Skeletal muscle satellite cell (primary cell): ENCODE measurements around the gene NCAPD2. TPM values are rescaled to one million over a fixed set of nuclear protein-coding genes. Genes with fewer than 3 reads are reported as not detected.
A peak's percentile ranks its signal among the peaks of the same experiment; 100 is the strongest.

Source experiments
- H3K27me3 ChIP-seq: 2 replicates; pipeline ENCODE4 v1.7.0; 2013; ENCODE audit warnings: low read length; ENCODE audit not compliant: control insufficient read depth, insufficient read depth
- H3K36me3 ChIP-seq: 2 replicates; pipeline ENCODE4 v1.7.0; 2013; ENCODE audit warnings: mild to moderate bottlenecking, control low read depth, low read length; ENCODE audit not compliant: insufficient read depth
- H3K4me1 ChIP-seq: 2 replicates; pipeline ENCODE4 v1.7.0; 2013; ENCODE audit warnings: low read length; ENCODE audit not compliant: control insufficient read depth, insufficient read depth
- H3K4me2 ChIP-seq: 2 replicates; pipeline ENCODE4 v1.7.0; 2013; ENCODE audit warnings: mild to moderate bottlenecking, low read length
- H3K4me3 ChIP-seq: 2 replicates; pipeline ENCODE4 v1.7.0; 2013; ENCODE audit warnings: low read length
- H3K9ac ChIP-seq: 2 replicates; pipeline ENCODE4 v1.7.0; 2013; ENCODE audit warnings: mild to moderate bottlenecking, low read depth, low read length, moderate library complexity
- H3K9me3 ChIP-seq: replicated peaks from 2 replicates; pipeline ENCODE4 v1.7.0; 2013; ENCODE audit warnings: mild to moderate bottlenecking, control low read depth, low read length
- total RNA-seq: library from RNA; depleted of rRNA; stranded (reverse); fragments of >200 nt; gene quantifications from 2 replicates; pipeline ENCODE4 v1.2.3, GENCODE V29; 2012; rRNA removed

The NCAPD2 gene, protein sequence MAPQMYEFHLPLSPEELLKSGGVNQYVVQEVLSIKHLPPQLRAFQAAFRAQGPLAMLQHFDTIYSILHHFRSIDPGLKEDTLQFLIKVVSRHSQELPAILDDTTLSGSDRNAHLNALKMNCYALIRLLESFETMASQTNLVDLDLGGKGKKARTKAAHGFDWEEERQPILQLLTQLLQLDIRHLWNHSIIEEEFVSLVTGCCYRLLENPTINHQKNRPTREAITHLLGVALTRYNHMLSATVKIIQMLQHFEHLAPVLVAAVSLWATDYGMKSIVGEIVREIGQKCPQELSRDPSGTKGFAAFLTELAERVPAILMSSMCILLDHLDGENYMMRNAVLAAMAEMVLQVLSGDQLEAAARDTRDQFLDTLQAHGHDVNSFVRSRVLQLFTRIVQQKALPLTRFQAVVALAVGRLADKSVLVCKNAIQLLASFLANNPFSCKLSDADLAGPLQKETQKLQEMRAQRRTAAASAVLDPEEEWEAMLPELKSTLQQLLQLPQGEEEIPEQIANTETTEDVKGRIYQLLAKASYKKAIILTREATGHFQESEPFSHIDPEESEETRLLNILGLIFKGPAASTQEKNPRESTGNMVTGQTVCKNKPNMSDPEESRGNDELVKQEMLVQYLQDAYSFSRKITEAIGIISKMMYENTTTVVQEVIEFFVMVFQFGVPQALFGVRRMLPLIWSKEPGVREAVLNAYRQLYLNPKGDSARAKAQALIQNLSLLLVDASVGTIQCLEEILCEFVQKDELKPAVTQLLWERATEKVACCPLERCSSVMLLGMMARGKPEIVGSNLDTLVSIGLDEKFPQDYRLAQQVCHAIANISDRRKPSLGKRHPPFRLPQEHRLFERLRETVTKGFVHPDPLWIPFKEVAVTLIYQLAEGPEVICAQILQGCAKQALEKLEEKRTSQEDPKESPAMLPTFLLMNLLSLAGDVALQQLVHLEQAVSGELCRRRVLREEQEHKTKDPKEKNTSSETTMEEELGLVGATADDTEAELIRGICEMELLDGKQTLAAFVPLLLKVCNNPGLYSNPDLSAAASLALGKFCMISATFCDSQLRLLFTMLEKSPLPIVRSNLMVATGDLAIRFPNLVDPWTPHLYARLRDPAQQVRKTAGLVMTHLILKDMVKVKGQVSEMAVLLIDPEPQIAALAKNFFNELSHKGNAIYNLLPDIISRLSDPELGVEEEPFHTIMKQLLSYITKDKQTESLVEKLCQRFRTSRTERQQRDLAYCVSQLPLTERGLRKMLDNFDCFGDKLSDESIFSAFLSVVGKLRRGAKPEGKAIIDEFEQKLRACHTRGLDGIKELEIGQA (N-terminal part only)
- 34.1 and 35.7 TPM in 2 replicates for total RNA-seq

GRCh38 chr12:6493497-6494257 lies at the start of gene NCAPD2:
TSS of gene NCAPD2 (plus strand) at chr12:6494102. CDS start at chr12:6495099, 997 bp downstream.
- Histone ChIP-seq H3K9me3 (no peaks in the 10 kb centered on the region), H3K9ac (peak within 1 kb of the TSS; percentile 95), H3K4me2 (peak within 1 kb of the TSS; percentile 91), H3K27me3 (no peaks in the 10 kb centered on the region), H3K4me1 (peaks cover 21% of the 10 kb centered on the region), H3K4me3 (peak within 1 kb of the TSS; percentile 96), H3K36me3 (peaks cover 20% of the 10 kb centered on the region)

GRCh38 chr12:6444704-6445688 lies 48.9 kb upstream of the NCAPD2 start, which contains the start of gene CD27:
TSS of gene CD27 (plus strand) at chr12:6444955. CDS start at chr12:6445096, 141 bp downstream.
- no peaks in the 10 kb centered on the region for H3K9me3 ChIP-seq
- H3K27me3 ChIP-seq = no peaks in the 10 kb centered on the region
- H3K4me2 ChIP-seq = no peak within 1 kb of the TSS
- H3K9ac ChIP-seq = no peak within 1 kb of the TSS
- no peaks in the 10 kb centered on the region for H3K36me3 ChIP-seq
- no peaks in the 10 kb centered on the region for H3K4me1 ChIP-seq
- no peak within 1 kb of the TSS for H3K4me3 ChIP-seq

DNA sequence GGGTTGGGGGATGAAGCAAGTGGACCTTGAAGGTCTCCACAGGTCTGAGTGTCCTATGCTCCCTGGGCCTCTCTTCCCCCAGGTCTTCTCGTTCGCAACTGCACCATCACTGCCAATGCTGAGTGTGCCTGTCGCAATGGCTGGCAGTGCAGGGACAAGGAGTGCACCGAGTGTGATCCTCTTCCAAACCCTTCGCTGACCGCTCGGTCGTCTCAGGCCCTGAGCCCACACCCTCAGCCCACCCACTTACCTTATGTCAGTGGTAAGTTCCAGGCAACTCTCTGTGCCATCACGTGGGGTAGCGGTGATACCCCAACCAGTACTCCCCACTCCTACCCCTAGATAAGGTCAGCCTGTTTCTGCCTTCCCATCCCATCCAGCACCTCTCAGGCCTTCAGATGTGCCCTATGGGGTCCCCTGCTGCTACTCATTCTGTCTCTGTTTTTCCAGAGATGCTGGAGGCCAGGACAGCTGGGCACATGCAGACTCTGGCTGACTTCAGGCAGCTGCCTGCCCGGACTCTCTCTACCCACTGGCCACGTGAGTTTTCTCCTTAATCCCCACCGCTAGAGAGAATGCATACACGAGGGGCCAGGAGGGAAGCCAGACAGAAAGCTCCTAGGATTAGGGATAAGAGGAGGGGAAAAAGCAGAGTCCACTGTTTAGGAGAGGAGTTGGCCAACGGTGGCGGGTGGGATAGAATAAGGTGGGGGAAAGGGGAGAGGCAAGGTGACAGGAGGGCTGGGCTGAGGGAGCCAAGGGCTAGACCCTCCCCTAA lies 43.6 kb upstream of the NCAPD2 start:
- H3K9ac ChIP-seq = peak overlapping the region; percentile 81
- H3K4me2 ChIP-seq = peak overlapping the region; percentile 96
- peak overlapping the region; percentile 77 for H3K4me3 ChIP-seq
- H3K4me1 ChIP-seq = peaks cover 33% of the 10 kb centered on the region
- H3K27me3 ChIP-seq = no peaks in the 10 kb centered on the region
- H3K9me3 ChIP-seq = no peaks in the 10 kb centered on the region
- H3K36me3 ChIP-seq = no peaks in the 10 kb centered on the region

- Histone ChIP-seq H3K4me3 (peak overlapping the region; percentile 77), H3K9me3 (no peaks in the 10 kb centered on the region), H3K9ac (peak overlapping the region; percentile 81), H3K4me1 (peaks cover 33% of the 10 kb centered on the region), H3K4me2 (peak overlapping the region; percentile 96), H3K27me3 (no peaks in the 10 kb centered on the region), H3K36me3 (no peaks in the 10 kb centered on the region)
Observed at GRCh38 chr12:6450869-6451347, 43.0 kb upstream of the NCAPD2 start.

GRCh38 chr12:6451348-6452244 lies 42.3 kb upstream of the NCAPD2 start, which contains the start of gene TAPBPL:
TSS of gene TAPBPL (plus strand) at chr12:6452042. CDS start at chr12:6452249, 207 bp downstream.
- Histone ChIP-seq H3K4me2 (peak within 1 kb of the TSS; percentile 96), H3K9me3 (no peaks in the 10 kb centered on the region), H3K4me1 (peaks cover 33% of the 10 kb centered on the region), H3K9ac (peak within 1 kb of the TSS; percentile 81), H3K4me3 (peak within 1 kb of the TSS; percentile 77), H3K27me3 (no peaks in the 10 kb centered on the region), H3K36me3 (no peaks in the 10 kb centered on the region)

DNA sequence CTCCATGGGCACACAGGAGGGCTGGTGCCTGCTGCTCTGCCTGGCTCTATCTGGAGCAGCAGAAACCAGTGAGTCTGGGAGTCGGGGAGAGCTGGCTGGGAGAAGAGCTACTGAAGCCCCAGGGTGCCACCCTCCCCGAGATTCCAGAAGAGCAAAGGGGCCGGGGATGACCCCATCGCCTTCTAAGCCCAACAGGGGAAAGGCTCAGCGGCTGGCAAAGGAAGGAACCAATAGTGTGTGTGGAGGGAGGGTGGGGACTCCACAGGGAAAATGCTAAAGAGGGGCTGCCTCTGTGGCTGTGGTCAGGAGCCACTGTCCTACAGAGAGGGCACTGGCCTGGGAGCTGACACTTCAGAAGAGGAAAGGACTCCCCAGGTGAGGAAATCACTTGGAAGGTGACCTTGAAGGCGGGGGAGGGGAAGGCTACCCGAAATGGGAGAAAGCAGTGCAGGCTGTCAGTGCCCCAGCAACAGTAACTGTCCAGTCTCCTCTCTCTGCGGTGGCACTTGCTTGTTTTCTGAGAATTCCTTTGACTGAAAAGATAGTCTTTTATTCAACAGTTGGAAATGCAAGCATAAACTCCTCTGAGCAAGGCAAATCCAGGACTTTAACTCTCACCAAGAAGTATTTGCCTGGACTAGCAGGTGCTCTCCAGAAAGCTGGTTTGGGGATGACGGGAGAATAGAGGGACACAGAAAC lies 41.5 kb upstream of the NCAPD2 start:
- Histone ChIP-seq H3K36me3 (peaks cover 5% of the 10 kb centered on the region), H3K4me3 (peak overlapping the region; percentile 77), H3K27me3 (no peaks in the 10 kb centered on the region), H3K4me2 (peak overlapping the region; percentile 96), H3K9ac (peak overlapping the region; percentile 81), H3K9me3 (no peaks in the 10 kb centered on the region), H3K4me1 (peaks cover 33% of the 10 kb centered on the region)

DNA sequence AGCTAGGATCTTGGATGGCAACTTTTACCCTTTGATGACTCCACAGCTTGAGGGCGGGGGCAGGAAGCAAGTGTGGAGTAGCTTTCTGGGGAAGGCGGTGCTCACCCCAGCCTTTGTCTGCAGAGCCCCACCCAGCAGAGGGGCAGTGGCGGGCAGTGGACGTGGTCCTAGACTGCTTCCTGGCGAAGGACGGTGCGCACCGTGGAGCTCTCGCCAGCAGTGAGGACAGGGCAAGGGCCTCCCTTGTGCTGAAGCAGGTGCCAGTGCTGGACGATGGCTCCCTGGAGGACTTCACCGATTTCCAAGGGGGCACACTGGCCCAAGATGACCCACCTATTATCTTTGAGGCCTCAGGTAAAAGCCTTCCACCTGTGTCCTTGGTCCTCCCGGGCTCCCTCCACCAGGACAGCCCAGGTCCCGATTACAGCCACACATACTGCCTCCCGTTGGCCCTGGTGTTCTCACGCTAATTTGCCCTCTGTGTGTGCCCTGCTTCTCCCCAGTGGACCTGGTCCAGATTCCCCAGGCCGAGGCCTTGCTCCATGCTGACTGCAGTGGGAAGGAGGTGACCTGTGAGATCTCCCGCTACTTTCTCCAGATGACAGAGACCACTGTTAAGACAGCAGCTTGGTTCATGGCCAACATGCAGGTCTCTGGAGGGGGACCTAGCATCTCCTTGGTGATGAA lies 40.8 kb upstream of the NCAPD2 start:
- Histone ChIP-seq H3K9me3 (no peaks in the 10 kb centered on the region), H3K4me3 (peak overlapping the region; percentile 77), H3K4me1 (peaks cover 33% of the 10 kb centered on the region), H3K4me2 (peak overlapping the region; percentile 96), H3K36me3 (peaks cover 11% of the 10 kb centered on the region), H3K27me3 (no peaks in the 10 kb centered on the region), H3K9ac (peak overlapping the region; percentile 81)
